Upper lobe of right lung (tissue), 1 donor: ENCODE results near the gene HKDC1. TPM values are rescaled to one million over a fixed set of nuclear protein-coding genes. Genes with fewer than 3 reads are reported as not detected.

Source experiments
- ATAC-seq: fragments of 200-7000 bp; cut with Tn5 transposase; one replicate; pipeline ENCODE4 v1.9.1; 2020; ENCODE audit warnings: mild to moderate bottlenecking, moderate library complexity
- DNase-seq: peaks from one replicate; pipeline ENCODE4 v3.0.0-alpha.2; 2020
- H3K27ac ChIP-seq: fragments of 200-600 bp; one replicate; pipeline ENCODE4 v1.8.0; 2022
- H3K27me3 ChIP-seq: fragments of 200-600 bp; one replicate; pipeline ENCODE4 v1.8.0; 2022; ENCODE audit warnings: mild to moderate bottlenecking
- H3K36me3 ChIP-seq: fragments of 200-600 bp; one replicate; pipeline ENCODE4 v1.8.0; 2022
- H3K4me1 ChIP-seq: fragments of 200-600 bp; one replicate; pipeline ENCODE4 v1.8.0; 2022
- H3K4me3 ChIP-seq: fragments of 200-600 bp; one replicate; pipeline ENCODE4 v1.8.0; 2022; ENCODE audit warnings: mild to moderate bottlenecking
- H3K9me3 ChIP-seq: fragments of 200-600 bp; one replicate; pipeline ENCODE4 v1.8.0; 2022
- intact Hi-C: fragments of 100-400 bp; cut with DNase I; formaldehyde crosslinking; loops from one replicate; pipeline ENCODE4 v1.11.0; 2022
- total RNA-seq: library from RNA; stranded (reverse); fragmentation: NEBNext Ultra II Directional; extraction: Animal tissue kit (Norgen Biotek cat#: 25700); gene quantifications from one replicate; pipeline ENCODE4 v1.2.1, GENCODE V29; 2021
- TF ChIP-seq, protein P1 (sequence below): fragments of 200-600 bp; IDR thresholded peaks from one replicate; pipeline ENCODE4 v1.8.0; 2022; ENCODE audit warnings: antibody characterized with exemption
- donor health status: DM: no; HTN: yes; CAD: no; lungs with severe emphysema.

Gene HKDC1
- total RNA-seq, 1 donor from 2014 or later, result 9.6 TPM

DNA sequence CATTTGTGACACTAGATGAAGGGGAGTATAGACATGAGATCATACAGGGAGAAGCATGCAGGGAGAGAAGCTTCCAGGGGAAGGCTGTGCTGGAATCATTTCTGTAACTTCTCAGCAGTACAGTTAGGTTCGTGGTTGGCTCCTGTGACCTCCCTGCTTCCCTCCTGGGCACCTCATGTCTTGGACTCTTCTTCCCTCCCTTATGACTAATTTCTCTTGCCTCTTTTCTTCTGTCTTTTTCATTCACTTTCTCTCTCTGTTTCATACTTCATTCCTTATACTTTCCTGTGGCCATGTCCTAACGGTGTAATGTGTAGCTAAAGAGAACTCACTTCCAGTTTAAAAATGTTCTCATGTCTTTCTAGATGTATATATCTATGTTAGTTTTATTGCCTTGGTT, 19.1 kb upstream of the HKDC1 start:
- intact Hi-C loops, result no loop called here
- H3K27ac ChIP-seq, result no peak overlapping the region
- H3K4me3 ChIP-seq, result no peak overlapping the region
- DNase-seq (no peak), ATAC-seq (no peak)
- TF ChIP-seq, protein P1, sequence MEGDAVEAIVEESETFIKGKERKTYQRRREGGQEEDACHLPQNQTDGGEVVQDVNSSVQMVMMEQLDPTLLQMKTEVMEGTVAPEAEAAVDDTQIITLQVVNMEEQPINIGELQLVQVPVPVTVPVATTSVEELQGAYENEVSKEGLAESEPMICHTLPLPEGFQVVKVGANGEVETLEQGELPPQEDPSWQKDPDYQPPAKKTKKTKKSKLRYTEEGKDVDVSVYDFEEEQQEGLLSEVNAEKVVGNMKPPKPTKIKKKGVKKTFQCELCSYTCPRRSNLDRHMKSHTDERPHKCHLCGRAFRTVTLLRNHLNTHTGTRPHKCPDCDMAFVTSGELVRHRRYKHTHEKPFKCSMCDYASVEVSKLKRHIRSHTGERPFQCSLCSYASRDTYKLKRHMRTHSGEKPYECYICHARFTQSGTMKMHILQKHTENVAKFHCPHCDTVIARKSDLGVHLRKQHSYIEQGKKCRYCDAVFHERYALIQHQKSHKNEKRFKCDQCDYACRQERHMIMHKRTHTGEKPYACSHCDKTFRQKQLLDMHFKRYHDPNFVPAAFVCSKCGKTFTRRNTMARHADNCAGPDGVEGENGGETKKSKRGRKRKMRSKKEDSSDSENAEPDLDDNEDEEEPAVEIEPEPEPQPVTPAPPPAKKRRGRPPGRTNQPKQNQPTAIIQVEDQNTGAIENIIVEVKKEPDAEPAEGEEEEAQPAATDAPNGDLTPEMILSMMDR, result no peak
- H3K27me3 ChIP-seq, result no peaks in the 10 kb centered on the region
- H3K4me1 ChIP-seq, result no peaks in the 10 kb centered on the region
- no peaks in the 10 kb centered on the region for H3K9me3 ChIP-seq
- peaks cover 87% of the 10 kb centered on the region for H3K36me3 ChIP-seq

DNA sequence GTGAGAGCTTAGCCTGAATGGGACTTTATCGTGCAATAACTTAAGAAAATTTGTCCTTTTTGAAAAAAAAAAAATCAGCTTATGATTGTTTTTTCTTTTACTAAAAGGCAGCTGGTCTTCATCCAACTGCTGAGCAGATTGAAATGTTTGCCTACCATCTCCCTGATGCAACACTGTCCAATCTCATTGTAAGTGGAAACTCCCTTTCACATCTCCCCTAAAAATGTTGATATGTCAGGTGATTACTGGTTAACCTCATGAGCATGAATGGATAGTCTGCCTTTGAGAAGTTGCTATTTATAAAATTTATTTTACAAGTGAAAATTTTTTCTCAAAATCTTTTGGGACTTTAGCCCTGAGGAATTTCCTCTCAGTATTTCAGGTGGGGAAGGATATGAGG, 17.8 kb upstream of the HKDC1 start:
- TF ChIP-seq, protein P1, result no peak
- intact Hi-C loops, result no loop called here
- ATAC-seq (no peak), DNase-seq (no peak)
- no peaks in the 10 kb centered on the region for H3K4me1 ChIP-seq
- H3K4me3 ChIP-seq, result no peak overlapping the region
- H3K27ac ChIP-seq, result no peak overlapping the region
- H3K9me3 ChIP-seq, result no peaks in the 10 kb centered on the region
- H3K27me3 ChIP-seq, result no peaks in the 10 kb centered on the region
- peaks cover 87% of the 10 kb centered on the region for H3K36me3 ChIP-seq

DNA sequence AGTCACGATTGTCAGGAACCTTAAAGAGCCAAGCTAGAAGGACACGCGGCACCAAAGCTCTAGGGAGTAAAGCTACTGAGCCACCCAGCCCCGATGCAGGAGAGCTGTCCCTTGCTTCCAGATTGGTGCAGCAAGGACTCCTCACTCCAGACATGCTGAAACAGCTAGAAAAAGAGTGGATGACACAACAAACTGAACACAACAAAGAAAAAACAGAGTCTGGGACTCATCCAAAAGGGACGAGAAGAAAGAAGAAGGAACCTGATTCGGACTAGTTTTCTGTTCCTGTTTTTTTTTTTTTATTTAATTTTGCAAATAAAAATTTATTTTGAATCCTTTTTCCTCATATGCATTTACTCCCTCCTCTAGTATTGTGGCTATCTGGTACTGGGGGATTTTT, 11.4 kb upstream of the HKDC1 start:
- intact Hi-C loops, result no loop called here
- Histone ChIP-seq H3K27me3 (no peaks in the 10 kb centered on the region), H3K36me3 (peaks cover 52% of the 10 kb centered on the region), H3K4me1 (no peaks in the 10 kb centered on the region), H3K27ac (no peak overlapping the region), H3K4me3 (no peak overlapping the region), H3K9me3 (no peaks in the 10 kb centered on the region)
- TF ChIP-seq, protein P1, result no peak
- no peak for ATAC-seq
- no peak for DNase-seq

DNA sequence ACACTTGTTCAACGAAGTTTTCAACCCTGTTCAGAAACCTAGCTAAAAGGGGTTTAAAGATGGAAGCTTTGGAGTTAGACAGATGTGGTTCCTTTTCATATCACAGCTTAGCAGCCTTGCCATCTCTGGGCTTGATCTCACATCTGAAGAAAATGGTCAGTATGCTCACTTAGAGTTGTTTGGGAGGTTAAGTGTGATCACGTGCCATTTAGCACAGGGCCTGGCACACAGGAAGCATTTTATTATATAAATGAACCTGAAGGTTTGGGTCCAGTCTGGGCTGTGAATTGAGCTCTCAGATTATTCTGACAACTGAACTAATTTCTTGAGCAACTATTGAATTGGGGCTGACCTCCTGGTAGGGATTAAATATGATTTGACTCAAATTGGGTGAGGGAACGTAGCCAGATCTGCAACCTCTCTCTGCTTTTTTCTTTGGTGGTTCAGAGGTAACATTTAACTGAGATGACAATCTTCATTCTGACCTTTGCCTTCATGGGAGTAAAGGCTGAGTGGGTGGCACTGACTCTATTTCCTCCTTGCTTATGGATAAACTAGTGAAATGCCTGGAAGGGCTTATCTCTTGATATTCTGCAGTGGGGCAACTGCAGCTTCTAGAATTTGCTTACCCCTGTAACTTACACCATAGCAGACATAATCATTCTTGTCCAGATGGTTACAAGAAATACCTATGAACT, 10.2 kb upstream of the HKDC1 start:
- ATAC-seq, result peak; percentile 19
- intact Hi-C loops, result no loop called here
- H3K4me1 ChIP-seq, result no peaks in the 10 kb centered on the region

DNA sequence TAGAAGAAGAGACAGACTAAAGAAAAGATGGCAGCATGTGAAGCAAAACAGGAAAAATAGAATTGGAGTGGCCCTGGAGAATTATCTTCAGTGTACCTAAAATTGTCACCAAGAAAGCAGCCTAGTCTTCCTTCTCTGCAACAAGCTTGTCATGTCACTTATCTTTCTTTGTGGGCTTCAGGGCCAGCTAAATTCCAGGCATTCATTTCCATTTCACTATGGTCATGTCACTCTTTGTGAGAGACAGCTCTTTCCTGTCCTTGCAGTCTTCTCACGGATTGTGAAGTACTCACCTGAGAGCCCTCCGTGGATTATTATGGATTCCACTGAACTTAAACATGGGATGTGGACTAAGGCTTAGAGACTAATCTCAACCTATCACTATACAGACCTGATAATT, 9.0 kb upstream of the HKDC1 start:
- TF ChIP-seq, protein P1, result no peak
- DNase-seq (no peak), ATAC-seq (no peak)
- Histone ChIP-seq H3K27ac (no peak overlapping the region), H3K4me1 (peaks cover 9% of the 10 kb centered on the region), H3K36me3 (peaks cover 28% of the 10 kb centered on the region), H3K4me3 (no peak overlapping the region), H3K27me3 (no peaks in the 10 kb centered on the region), H3K9me3 (no peaks in the 10 kb centered on the region)
- intact Hi-C loops, result no loop called here

More for the DNA sequence above, 10.2 kb upstream of the HKDC1 start:
- H3K36me3 ChIP-seq, result peaks cover 40% of the 10 kb centered on the region
- DNase-seq, result no peak
- TF ChIP-seq, protein P1, result no peak
- H3K27ac ChIP-seq, result no peak overlapping the region
- H3K27me3 ChIP-seq, result no peaks in the 10 kb centered on the region
- H3K9me3 ChIP-seq, result no peaks in the 10 kb centered on the region
- no peak overlapping the region for H3K4me3 ChIP-seq

DNA sequence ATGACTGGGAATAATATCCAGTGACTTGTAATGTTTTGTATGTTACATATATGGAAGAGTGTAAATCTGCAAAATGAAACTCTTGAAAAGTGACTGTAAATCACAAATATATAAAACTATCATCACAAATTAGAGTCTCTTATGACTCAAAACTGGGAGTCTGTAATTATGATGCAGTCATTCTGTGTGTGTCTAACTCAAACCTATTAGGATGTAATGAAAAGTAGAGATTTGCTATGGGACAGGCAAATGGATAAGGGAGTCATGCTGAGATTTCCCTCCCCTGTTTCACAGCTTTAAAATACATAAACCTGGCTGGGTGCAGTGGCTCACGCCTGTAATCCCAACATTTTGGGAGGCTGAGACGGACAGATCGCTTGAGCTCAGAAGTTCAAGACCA, 8.6 kb upstream of the HKDC1 start:
- H3K4me3 ChIP-seq, result no peak overlapping the region
- ATAC-seq (no peak), DNase-seq (no peak)
- H3K27me3 ChIP-seq, result no peaks in the 10 kb centered on the region
- TF ChIP-seq, protein P1, result no peak
- H3K36me3 ChIP-seq, result peaks cover 24% of the 10 kb centered on the region
- H3K9me3 ChIP-seq, result no peaks in the 10 kb centered on the region
- intact Hi-C loops, result no loop called here
- peaks cover 10% of the 10 kb centered on the region for H3K4me1 ChIP-seq
- no peak overlapping the region for H3K27ac ChIP-seq
